Retinal pigment epithelial cell (primary cell): ENCODE results near the gene MRPS25.
A peak's percentile ranks its signal among the peaks of the same experiment; 100 is the strongest.

Experiments used
- DNase-seq: peaks from one replicate; pipeline ENCODE4 v3.0.0-alpha.2; 2010; ENCODE audit warnings: low read depth
- H3K4me3 ChIP-seq: 2 replicates; pipeline ENCODE4 v1.5.1; 2011; ENCODE audit warnings: mild to moderate bottlenecking, low read length, control low read depth, moderate library complexity
- TF ChIP-seq, protein P1 (sequence below): conservative IDR thresholded peaks from 2 replicates; pipeline ENCODE4 v1.5.1; 2011; ENCODE audit warnings: low read depth, low read length, control low read depth, inconsistent platforms

The MRPS25 gene

DNA sequence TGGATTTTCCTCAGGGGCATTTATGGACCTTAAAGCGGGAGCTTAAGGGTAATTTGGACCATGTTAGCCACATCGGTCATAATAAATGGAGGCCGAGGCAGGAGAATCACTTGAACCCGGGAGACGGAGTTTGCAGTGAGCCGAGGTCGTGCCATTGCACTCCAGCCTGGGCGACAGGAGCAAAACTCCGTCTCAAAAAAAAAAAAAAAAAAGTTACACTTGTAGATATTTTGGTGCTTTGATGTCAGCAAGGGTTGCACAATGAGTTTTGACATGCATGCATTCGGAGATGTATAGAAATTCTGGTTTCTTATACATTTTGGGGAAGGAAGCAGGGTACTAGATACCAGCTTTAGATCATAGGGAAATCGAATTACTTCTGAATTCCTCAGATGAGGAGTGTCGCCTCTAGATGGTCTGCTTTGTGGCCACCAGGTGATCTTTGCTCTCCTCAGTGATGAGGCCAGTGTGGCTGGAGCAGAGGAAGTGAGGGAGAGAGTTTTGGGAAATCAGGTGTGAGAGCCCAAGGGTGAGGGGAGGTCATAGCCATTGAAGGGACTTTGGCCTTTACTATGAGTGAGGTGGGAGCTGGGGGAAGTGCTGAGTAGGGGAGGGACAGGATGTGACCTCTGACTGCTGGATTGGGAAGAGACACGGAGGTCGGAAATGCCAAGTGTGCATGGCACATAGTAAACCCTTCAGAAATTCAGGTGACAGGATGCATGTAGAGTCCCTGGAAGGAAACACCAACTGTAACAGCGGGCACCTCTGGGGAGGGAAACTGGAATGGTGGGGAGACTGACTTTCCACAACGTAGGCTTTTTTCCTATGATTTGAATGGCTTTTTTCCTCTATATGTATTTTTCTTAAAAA, 42.2 kb upstream of the MRPS25 start:
- no peak for DNase-seq
- H3K4me3 ChIP-seq: no peak overlapping the region
- TF ChIP-seq, protein P1, sequence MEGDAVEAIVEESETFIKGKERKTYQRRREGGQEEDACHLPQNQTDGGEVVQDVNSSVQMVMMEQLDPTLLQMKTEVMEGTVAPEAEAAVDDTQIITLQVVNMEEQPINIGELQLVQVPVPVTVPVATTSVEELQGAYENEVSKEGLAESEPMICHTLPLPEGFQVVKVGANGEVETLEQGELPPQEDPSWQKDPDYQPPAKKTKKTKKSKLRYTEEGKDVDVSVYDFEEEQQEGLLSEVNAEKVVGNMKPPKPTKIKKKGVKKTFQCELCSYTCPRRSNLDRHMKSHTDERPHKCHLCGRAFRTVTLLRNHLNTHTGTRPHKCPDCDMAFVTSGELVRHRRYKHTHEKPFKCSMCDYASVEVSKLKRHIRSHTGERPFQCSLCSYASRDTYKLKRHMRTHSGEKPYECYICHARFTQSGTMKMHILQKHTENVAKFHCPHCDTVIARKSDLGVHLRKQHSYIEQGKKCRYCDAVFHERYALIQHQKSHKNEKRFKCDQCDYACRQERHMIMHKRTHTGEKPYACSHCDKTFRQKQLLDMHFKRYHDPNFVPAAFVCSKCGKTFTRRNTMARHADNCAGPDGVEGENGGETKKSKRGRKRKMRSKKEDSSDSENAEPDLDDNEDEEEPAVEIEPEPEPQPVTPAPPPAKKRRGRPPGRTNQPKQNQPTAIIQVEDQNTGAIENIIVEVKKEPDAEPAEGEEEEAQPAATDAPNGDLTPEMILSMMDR: no peak

DNA sequence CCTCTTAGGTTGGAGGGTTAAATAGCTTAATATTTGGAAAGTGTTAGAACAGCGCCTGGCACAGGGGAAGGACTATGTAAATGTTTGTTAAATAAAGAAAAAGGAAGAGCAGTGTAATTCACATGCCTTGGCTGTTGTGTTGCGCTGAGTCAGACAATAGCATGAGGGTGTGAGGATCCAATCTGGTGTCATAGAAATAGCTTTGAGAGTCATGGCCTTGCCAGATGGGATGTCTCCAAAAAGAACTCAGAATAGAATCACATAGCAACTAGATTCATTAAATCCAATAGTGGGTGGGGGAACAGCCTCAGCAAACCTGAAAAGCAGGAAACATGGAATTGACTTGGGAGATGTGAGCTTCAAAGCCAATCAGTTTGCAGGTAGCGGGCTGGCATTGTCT, 37.7 kb upstream of the MRPS25 start:
- no peak for DNase-seq
- H3K4me3 ChIP-seq: no peak overlapping the region
- TF ChIP-seq, protein P1: no peak

DNA sequence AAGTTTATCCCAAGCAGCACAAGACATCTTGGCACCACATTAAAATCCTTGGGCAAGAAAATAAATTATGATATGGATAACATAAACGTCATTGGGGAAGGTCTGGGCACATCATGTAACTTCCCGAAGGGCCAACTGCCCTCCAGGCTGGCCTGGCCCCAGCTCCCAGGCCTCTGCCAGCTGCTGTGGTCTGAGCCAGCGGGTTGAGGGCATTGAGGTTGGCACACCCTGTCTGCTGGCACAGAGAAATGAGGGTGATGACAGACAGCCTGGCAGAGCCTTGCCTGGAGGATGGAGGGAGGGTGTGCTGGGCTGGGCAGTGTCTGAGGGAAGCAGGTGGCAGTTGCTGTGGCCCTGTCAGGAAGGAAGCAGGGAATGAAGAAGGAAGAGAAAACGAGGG, 37.1 kb upstream of the MRPS25 start:
- TF ChIP-seq, protein P1: no peak

DNA sequence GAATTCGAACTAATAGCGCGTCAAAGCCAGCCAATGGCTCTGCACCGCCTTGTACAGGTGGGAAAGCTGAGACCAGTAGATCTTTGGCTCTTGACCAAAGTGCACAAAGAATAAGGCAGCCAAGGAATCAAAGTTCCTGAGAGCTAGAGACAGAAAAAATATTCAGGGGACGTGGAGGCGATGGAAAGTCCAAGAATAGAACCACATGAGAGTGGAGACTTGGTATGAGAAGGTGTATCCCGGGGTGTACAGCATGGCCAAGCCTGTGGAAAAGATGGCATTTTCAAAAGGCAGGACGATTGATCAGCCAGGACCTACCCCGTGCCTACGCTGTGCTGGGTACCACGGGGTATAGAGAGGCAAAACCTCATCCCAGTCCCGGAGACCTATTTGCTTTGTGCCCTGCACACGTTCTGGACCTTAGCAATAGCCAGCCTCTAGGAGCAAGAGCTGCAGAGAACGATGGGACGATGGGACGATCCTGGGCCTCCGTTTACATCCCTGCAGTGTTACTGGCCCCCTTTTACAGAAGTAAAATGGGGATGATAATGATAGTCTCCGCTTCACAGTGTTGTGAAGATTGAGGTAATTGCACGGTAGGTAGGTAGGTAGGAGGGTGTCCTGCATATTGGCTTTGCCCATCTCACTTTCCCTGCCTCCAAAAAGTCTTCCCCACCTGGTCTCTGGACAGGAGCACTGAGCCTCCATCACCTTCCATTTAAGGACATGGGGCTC, 34.4 kb upstream of the MRPS25 start:
- peak overlapping the region; percentile 99 for H3K4me3 ChIP-seq
- TF ChIP-seq, protein P1: no peak
- no peak for DNase-seq

More for the DNA sequence above, 37.1 kb upstream of the MRPS25 start:
- no peak for DNase-seq
- no peak overlapping the region for H3K4me3 ChIP-seq

DNA sequence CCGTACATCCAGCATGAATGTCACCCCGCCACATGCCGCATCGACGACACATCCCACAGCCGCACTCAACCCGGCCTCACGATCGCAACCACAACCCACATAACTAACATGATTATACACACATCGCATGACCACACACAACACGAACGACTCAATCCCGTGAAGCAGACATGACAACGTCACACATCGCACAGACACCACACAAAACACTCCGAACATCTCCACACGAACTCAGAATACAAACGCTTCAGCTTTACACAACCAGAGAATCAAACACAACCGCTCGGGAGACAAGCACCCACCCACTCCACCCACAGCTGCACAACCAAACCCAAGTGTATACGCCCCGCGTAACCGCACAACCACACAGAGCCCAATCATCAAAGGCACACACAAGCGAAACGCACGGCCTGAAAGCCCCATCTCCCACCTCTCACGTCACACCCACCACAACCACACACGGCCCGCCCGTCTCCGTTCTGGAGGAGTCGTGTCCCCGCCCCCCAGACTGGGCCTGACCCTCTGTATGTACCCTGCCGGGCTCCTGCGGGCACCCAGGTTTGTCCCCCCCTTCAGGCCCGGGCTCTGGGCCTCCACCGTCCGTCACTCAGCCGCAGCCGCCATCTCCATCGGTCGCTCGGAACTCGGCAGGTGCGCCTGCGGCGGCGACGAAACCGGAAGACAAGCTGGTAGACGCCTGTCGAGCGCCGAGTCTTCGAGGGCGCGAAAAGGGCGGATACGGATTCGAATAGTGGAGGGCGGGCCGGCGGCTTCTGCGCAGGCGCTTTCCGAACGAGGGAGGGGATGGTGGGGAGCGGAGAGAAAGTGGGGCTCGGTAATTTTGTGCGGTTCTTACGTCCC, 33.6 kb upstream of the MRPS25 start, which contains the start of gene RBSN:
Gene RBSN, minus strand, starts transcription at position 646 of the 861 bp plus-strand sequence. CDS start 3,028 bp downstream, outside the sequence.
- TF ChIP-seq, protein P1: no peak
- H3K4me3 ChIP-seq: peak within 1 kb of the TSS; percentile 99
- DNase-seq: peak; percentile 76

DNA sequence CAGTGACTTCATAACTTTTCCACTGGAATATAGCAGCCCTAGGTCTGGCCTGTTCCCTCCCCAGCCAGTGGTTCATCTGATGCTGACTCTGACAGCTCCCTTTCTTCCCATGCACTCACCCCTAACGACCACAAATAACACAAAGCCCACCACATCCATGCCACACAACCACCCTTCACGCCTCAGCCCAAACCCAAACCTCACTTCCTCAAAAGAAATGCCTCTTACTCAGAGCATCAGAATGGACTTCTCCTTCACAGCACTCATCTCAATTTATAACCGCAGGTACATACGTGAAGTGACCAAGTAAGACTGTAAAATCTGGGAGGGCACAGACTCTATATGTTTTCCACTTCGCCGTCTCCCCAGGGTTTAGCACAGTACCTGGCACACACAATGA, 32.8 kb upstream of the MRPS25 start:
- TF ChIP-seq, protein P1: no peak

More for the DNA sequence above, 32.8 kb upstream of the MRPS25 start:
- H3K4me3 ChIP-seq: peak overlapping the region; percentile 99
- DNase-seq: no peak
